HFFc6 (cell line): Measurements from ENCODE around the gene PYCARD. TPM values are rescaled to one million over a fixed set of nuclear protein-coding genes. Genes with fewer than 3 reads are reported as not detected.
A peak's percentile ranks its signal among the peaks of the same experiment; 100 is the strongest.
"Not testable (repeated sequence)": the region's sequence is repeated elsewhere in the genome, so short reads cannot be mapped to it uniquely, and the experiment has no call there.

Experiments
- DNase-seq: peaks from one replicate; pipeline ENCODE4 v3.0.0-alpha.2; 2018
- H3K27ac Mint-ChIP-seq: 2 replicates; pipeline ENCODE4 v1.8.0; 2020; ENCODE audit warnings: mild to moderate bottlenecking, mixed read lengths
- H3K27me3 Mint-ChIP-seq: 2 replicates; pipeline ENCODE4 v1.8.0; 2021; ENCODE audit warnings: mild to moderate bottlenecking, moderate library complexity, mixed read lengths; ENCODE audit not compliant: insufficient read depth
- H3K36me3 Mint-ChIP-seq: 2 replicates; pipeline ENCODE4 v1.8.0; 2021; ENCODE audit warnings: low read depth, mixed read lengths
- H3K4me1 Mint-ChIP-seq: 2 replicates; pipeline ENCODE4 v1.8.0; 2020; ENCODE audit warnings: low read depth, mixed read lengths
- H3K4me3 Mint-ChIP-seq: 2 replicates; pipeline ENCODE4 v1.8.0; 2020; ENCODE audit warnings: mild to moderate bottlenecking, moderate library complexity, mixed read lengths
- H3K9me3 Mint-ChIP-seq: 2 replicates; pipeline ENCODE4 v1.8.0; 2020; ENCODE audit warnings: mild to moderate bottlenecking, mixed read lengths
- CTCF ChIP-seq: fragments of 200-600 bp; sonication (generic); IDR thresholded peaks from 2 replicates; pipeline ENCODE4 v1.5.0; 2021; ENCODE audit warnings: antibody characterized with exemption, mild to moderate bottlenecking
- total RNA-seq, 6 experiments: library from RNA; stranded (reverse); fragmentation: NEBNext Ultra II Directional; extraction: Animal tissue kit (Norgen Biotek cat#: 25700); gene quantifications; 2 replicates in 1 of 6; 3 replicates in 5 of 6; pipeline ENCODE4 v1.2.3, GENCODE V29; 2021

The PYCARD gene
- total RNA-seq, 6 experiments from 2014 or later = 13.0 to 23.1 (median 22.5) TPM

GRCh38 chr16:31213342-31213741 lies 10.8 kb upstream of the PYCARD start:
- no peak for TF ChIP-seq CTCF

GRCh38 chr16:31206776-31207175 lies 4.2 kb upstream of the PYCARD start:
- no peak overlapping the region for H3K27ac Mint-ChIP-seq
- no peak for TF ChIP-seq CTCF
- no peak overlapping the region for H3K4me3 Mint-ChIP-seq
- peaks cover 37% of the 10 kb centered on the region for H3K27me3 Mint-ChIP-seq
- H3K9me3 Mint-ChIP-seq = no peaks in the 10 kb centered on the region
- H3K36me3 Mint-ChIP-seq = no peaks in the 10 kb centered on the region
- no peak for DNase-seq
- peaks cover 12% of the 10 kb centered on the region for H3K4me1 Mint-ChIP-seq

More at GRCh38 chr16:31213342-31213741, 10.8 kb upstream of the PYCARD start:
- Mint-ChIP-seq H3K36me3 (no peaks in the 10 kb centered on the region), H3K9me3 (no peaks in the 10 kb centered on the region), H3K27ac (no peak overlapping the region), H3K4me1 (peaks cover 7% of the 10 kb centered on the region), H3K4me3 (no peak overlapping the region), H3K27me3 (peaks cover 54% of the 10 kb centered on the region)
- DNase-seq = no peak

DNA sequence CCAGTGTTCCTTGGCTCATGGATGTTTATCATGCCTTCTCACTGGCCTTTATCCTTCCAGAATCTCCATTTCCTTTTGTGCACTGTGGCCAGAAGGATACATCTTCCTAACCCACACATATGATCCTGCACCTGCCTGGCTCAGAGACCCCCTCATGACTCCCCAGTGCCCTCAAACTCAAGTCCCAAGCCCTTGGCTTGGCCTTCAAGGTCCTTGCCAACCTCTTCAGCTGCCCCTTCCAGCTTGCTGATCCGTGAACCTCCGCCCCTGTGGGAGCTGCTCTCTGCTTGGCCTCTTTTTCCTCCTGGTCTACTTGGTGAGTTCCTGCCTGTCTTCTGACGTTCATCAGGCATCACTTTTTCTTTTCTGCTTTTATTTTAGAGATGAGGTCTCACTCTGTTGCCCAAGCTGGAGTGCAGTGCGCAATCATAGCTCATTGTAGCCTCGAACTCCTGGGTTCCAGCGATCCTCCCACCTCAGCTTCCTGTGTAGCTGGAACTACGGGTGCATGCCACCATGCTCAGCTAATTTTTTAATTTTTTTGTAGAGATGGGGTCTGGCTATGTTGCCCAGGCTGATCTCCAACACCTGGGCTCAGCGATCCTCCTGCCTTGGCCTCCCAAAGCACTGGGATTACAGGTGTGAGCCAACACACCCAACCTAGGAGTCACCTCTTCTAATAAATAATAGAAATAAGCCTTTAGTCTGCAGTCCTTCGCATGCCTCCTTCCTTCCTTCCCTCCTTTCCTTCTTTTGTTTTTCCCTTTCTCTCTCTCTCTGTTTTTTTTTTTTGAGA lies 2.5 kb upstream of the PYCARD start:
- no peak for TF ChIP-seq CTCF
- no peaks in the 10 kb centered on the region for H3K36me3 Mint-ChIP-seq
- H3K4me1 Mint-ChIP-seq = peaks cover 26% of the 10 kb centered on the region
- no peak for DNase-seq
- no peak overlapping the region for H3K4me3 Mint-ChIP-seq
- H3K9me3 Mint-ChIP-seq = no peaks in the 10 kb centered on the region
- peaks cover 32% of the 10 kb centered on the region for H3K27me3 Mint-ChIP-seq
- no peak overlapping the region for H3K27ac Mint-ChIP-seq

- Mint-ChIP-seq H3K4me1 (peaks cover 46% of the 10 kb centered on the region), H3K36me3 (peaks cover 10% of the 10 kb centered on the region; the same call in 1 of the 2 replicates), H3K27me3 (peaks cover 19% of the 10 kb centered on the region), H3K27ac (peak overlapping the region; percentile 25; the same call in 1 of the 2 replicates), H3K4me3 (peak overlapping the region; percentile 88), H3K9me3 (no peaks in the 10 kb centered on the region)
- DNase-seq = no peak
- TF ChIP-seq CTCF = no peak
Measured at GRCh38 chr16:31201582-31202413, 762 bp downstream of the PYCARD start.

GRCh38 chr16:31200821-31201568 lies 1.6 kb downstream of the PYCARD start:
- peaks cover 14% of the 10 kb centered on the region; the same call in 1 of the 2 replicates for H3K36me3 Mint-ChIP-seq
- peaks cover 46% of the 10 kb centered on the region for H3K4me1 Mint-ChIP-seq
- H3K4me3 Mint-ChIP-seq = peak overlapping the region; percentile 88
- no peaks in the 10 kb centered on the region for H3K9me3 Mint-ChIP-seq
- peak; percentile 39 for DNase-seq
- H3K27me3 Mint-ChIP-seq = peaks cover 15% of the 10 kb centered on the region
- H3K27ac Mint-ChIP-seq = peak overlapping the region; percentile 48; the same call in 1 of the 2 replicates
- TF ChIP-seq CTCF = peak; percentile 40

- H3K9me3 Mint-ChIP-seq, DNase-seq, H3K27ac Mint-ChIP-seq, H3K4me3 Mint-ChIP-seq: not testable (repeated sequence)
- Mint-ChIP-seq H3K27me3 (peaks cover 13% of the 10 kb centered on the region), H3K36me3 (peaks cover 16% of the 10 kb centered on the region; the same call in 1 of the 2 replicates), H3K4me1 (peaks cover 46% of the 10 kb centered on the region)
Measured at GRCh38 chr16:31200111-31200510, 2.4 kb downstream of the PYCARD start.
